Epithelial cell of esophagus (primary cell): Measurements from ENCODE around the gene WDCP.

Experiments
- DNase-seq: peaks from one replicate; pipeline ENCODE4 v3.0.0; 2010; ENCODE audit warnings: low read depth
- H3K4me3 ChIP-seq: 2 replicates; pipeline ENCODE4 v1.5.1; 2011; ENCODE audit warnings: mild to moderate bottlenecking, low read length, control low read depth
- CTCF ChIP-seq: IDR thresholded peaks from 2 replicates; pipeline ENCODE4 v1.5.1; 2011; ENCODE audit warnings: low read depth, mild to moderate bottlenecking, low read length, control low read depth, inconsistent platforms; ENCODE audit not compliant: insufficient read depth; ENCODE audit errors: missing control alignments

WDCP gene

GRCh38 chr2:24058564-24059271 is 11.5 kb upstream of the WDCP start:
- DNase-seq: no peak
- H3K4me3 ChIP-seq: no peak overlapping the region
- no peak for TF ChIP-seq CTCF

GRCh38 chr2:24055750-24056149 is 8.6 kb upstream of the WDCP start:
- no peak for TF ChIP-seq CTCF
- H3K4me3 ChIP-seq: no peak overlapping the region
- DNase-seq: no peak

GRCh38 chr2:24054366-24055010 is 7.3 kb upstream of the WDCP start:
- no peak overlapping the region for H3K4me3 ChIP-seq
- DNase-seq: no peak
- TF ChIP-seq CTCF: no peak

GRCh38 chr2:24052951-24053350 is 5.8 kb upstream of the WDCP start:
- H3K4me3 ChIP-seq: no peak overlapping the region
- TF ChIP-seq CTCF: no peak
- no peak for DNase-seq

GRCh38 chr2:24051833-24052232 is 4.6 kb upstream of the WDCP start:
- no peak for TF ChIP-seq CTCF
- H3K4me3 ChIP-seq: no peak overlapping the region
- no peak for DNase-seq

GRCh38 chr2:24050041-24050979 is 3.1 kb upstream of the WDCP start:
- peak overlapping the region; percentile 64 for H3K4me3 ChIP-seq
- no peak for DNase-seq
- no peak for TF ChIP-seq CTCF
